Lower leg skin (tissue), 3 donors: ENCODE data around the gene HUS1B.

Source experiments
- CTCF ChIP-seq, 3 donors: fragments of 450-650 bp; IDR thresholded peaks; one replicate each; pipeline ENCODE4 v1.5.1; 2016; ENCODE audit warnings: antibody characterized with exemption in 3 of 3, mild to moderate bottlenecking in 3 of 3, moderate library complexity in 2 of 3
- POLR2A ChIP-seq, 2 donors: fragments of 450-650 bp; IDR thresholded peaks; one replicate each; pipeline ENCODE4 v1.6.1; 2016 to 2017; ENCODE audit warnings: antibody characterized with exemption in 2 of 2, mild to moderate bottlenecking in 1 of 2, moderate library complexity in 1 of 2

- no peak for TF ChIP-seq POLR2A (IDR thresholded peaks at IDR 0.05)
- no peak for TF ChIP-seq CTCF (IDR thresholded peaks at IDR 0.05)
Measured at GRCh38 chr6:667253-667927, 10.5 kb upstream of the HUS1B start.
